ENCODE data around the gene TIGD4. TPM values are rescaled to one million over a fixed set of nuclear protein-coding genes. Genes with fewer than 3 reads are reported as not detected.

Gene TIGD4
- polyA plus RNA-seq, 3 donors = 0.05 to 0.08 (median 0.07) TPM

DNA sequence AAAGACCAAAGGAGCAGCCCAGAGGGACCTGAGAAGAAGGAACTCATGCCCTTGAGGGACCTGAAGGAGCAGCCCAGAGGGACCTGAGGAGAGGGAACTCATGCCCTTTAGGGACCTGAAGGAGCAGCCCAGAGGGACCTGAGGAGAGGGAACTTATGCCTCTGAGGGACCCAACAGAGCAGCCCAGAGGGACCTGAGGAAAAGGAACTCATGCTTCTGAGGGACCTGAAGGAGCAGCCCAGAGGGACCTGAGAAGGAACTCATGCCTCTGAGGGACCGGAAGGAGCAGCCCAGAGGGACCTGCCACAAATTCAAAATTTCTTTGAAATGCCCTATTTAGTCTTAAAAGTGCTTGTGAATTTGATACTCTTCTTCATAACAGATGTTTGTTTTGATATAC is 51.2 kb downstream of the TIGD4 start:
- Histone ChIP-seq H3K4me1 (ENCODE audit: control insufficient read depth in 1 of 2, insufficient read depth in 2 of 2, low read length in 2 of 2) (peaks cover 15 to 33% of the 10 kb centered on the region in 2 donors), H2AFZ (ENCODE audit: insufficient read depth, low read depth, low read length, poor library complexity, severe bottlenecking) (no peak overlapping the region), H3K27ac (ENCODE audit: low read depth in 1 of 2, low read length in 2 of 2) (no peak overlapping the region), H3K9me3 (replicated peaks in 1 of 2; ENCODE audit: control insufficient read depth in 1 of 2, insufficient read depth in 1 of 2, low read length in 2 of 2) (no peaks in the 10 kb centered on the region), H3K9ac (ENCODE audit: insufficient read depth, low read length, poor library complexity, severe bottlenecking) (no peak overlapping the region), H4K20me1 (ENCODE audit: insufficient read depth, low read length) (no peaks in the 10 kb centered on the region), H3K36me3 (replicated peaks in 1 of 2; ENCODE audit: control insufficient read depth in 1 of 2, insufficient read depth in 2 of 2, low read length in 2 of 2) (no peaks in the 10 kb centered on the region), H3K27me3 (ENCODE audit: control insufficient read depth in 2 of 2, insufficient read depth in 2 of 2, low read length in 2 of 2) (no peaks in the 10 kb centered on the region), H3K4me2 (replicated peaks; ENCODE audit: extremely low read depth, low read length, poor library complexity, severe bottlenecking) (no peak overlapping the region), H3K79me2 (ENCODE audit: insufficient read depth, low read length) (no peaks in the 10 kb centered on the region), H3K4me3 (replicated peaks in 1 of 3; ENCODE audit: low read depth in 2 of 3, low read length in 3 of 3) (no peak overlapping the region)
- H3K4me1 Mint-ChIP-seq = peaks cover 24% of the 10 kb centered on the region
- no CpG with 5 or more reads among the region's 1 CpG for WGBS (ENCODE audit: insufficient coverage)
- no peak for DNase-seq
- TF ChIP-seq, protein P1, sequence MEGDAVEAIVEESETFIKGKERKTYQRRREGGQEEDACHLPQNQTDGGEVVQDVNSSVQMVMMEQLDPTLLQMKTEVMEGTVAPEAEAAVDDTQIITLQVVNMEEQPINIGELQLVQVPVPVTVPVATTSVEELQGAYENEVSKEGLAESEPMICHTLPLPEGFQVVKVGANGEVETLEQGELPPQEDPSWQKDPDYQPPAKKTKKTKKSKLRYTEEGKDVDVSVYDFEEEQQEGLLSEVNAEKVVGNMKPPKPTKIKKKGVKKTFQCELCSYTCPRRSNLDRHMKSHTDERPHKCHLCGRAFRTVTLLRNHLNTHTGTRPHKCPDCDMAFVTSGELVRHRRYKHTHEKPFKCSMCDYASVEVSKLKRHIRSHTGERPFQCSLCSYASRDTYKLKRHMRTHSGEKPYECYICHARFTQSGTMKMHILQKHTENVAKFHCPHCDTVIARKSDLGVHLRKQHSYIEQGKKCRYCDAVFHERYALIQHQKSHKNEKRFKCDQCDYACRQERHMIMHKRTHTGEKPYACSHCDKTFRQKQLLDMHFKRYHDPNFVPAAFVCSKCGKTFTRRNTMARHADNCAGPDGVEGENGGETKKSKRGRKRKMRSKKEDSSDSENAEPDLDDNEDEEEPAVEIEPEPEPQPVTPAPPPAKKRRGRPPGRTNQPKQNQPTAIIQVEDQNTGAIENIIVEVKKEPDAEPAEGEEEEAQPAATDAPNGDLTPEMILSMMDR (IDR thresholded peaks at IDR 0.05) = no peak
- intact Hi-C loops (cut with micrococcal nuclease) = no loop called here
- no peak overlapping the region for H3K27ac Mint-ChIP-seq
- H3K9me3 Mint-ChIP-seq = peaks cover 0 to 14% (median 2%) of the 10 kb centered on the region in 7 donors
- no peak overlapping the region for H3K4me3 Mint-ChIP-seq
- no peaks in the 10 kb centered on the region for H3K27me3 Mint-ChIP-seq (ENCODE audit: low read depth in 3 of 3)
- no peaks in the 10 kb centered on the region for H3K36me3 Mint-ChIP-seq

DNA sequence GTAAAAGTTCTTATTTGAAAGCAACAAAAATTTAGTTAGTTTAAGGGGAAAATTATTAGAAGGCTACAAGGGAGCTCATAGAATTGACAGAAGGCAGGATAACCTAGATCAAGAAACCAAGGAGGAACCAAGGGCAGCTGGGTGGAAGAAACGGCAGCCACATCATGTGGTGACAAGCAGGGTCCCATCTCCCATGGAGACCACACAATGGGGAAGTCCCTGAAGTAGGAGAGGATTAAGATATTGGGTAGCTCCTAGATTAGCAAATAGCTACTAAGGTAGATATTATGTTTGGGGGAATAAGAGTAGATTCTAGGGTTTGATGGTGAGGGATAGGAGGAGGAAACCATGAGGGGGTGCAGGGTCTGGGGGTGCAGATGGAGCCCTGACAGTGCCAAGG is 51.7 kb downstream of the TIGD4 start:
- Histone ChIP-seq H3K9me3 (replicated peaks in 1 of 2; ENCODE audit: control insufficient read depth in 1 of 2, insufficient read depth in 1 of 2, low read length in 2 of 2) (no peaks in the 10 kb centered on the region), H3K27ac (ENCODE audit: low read depth in 1 of 2, low read length in 2 of 2) (no peak overlapping the region), H3K4me1 (ENCODE audit: control insufficient read depth in 1 of 2, insufficient read depth in 2 of 2, low read length in 2 of 2) (peaks cover 15 to 33% of the 10 kb centered on the region in 2 donors), H3K9ac (ENCODE audit: insufficient read depth, low read length, poor library complexity, severe bottlenecking) (no peak overlapping the region), H3K27me3 (ENCODE audit: control insufficient read depth in 2 of 2, insufficient read depth in 2 of 2, low read length in 2 of 2) (no peaks in the 10 kb centered on the region), H3K4me2 (replicated peaks; ENCODE audit: extremely low read depth, low read length, poor library complexity, severe bottlenecking) (no peak overlapping the region), H3K4me3 (replicated peaks in 1 of 3; ENCODE audit: low read depth in 2 of 3, low read length in 3 of 3) (no peak overlapping the region), H3K79me2 (ENCODE audit: insufficient read depth, low read length) (no peaks in the 10 kb centered on the region), H4K20me1 (ENCODE audit: insufficient read depth, low read length) (no peaks in the 10 kb centered on the region), H3K36me3 (replicated peaks in 1 of 2; ENCODE audit: control insufficient read depth in 1 of 2, insufficient read depth in 2 of 2, low read length in 2 of 2) (no peaks in the 10 kb centered on the region), H2AFZ (ENCODE audit: insufficient read depth, low read depth, low read length, poor library complexity, severe bottlenecking) (no peak overlapping the region)
- WGBS (ENCODE audit: insufficient coverage) = no CpG with 5 or more reads among the region's 1 CpG
- no peaks in the 10 kb centered on the region for H3K36me3 Mint-ChIP-seq
- peaks cover 0 to 14% (median 4%) of the 10 kb centered on the region in 7 donors for H3K9me3 Mint-ChIP-seq
- no peaks in the 10 kb centered on the region for H3K27me3 Mint-ChIP-seq (ENCODE audit: low read depth in 3 of 3)
- TF ChIP-seq, protein P1 (IDR thresholded peaks at IDR 0.05) = no peak
- H3K4me3 Mint-ChIP-seq = no peak overlapping the region
- intact Hi-C loops (cut with micrococcal nuclease) = no loop called here
- peaks cover 28% of the 10 kb centered on the region for H3K4me1 Mint-ChIP-seq
- DNase-seq = peak in 2 of 3 donors; percentile 21 to 29
- H3K27ac Mint-ChIP-seq = peak overlapping the region in 1 of 7 donors; percentile 18

Data from CD14-positive monocyte (primary cell).